K562 (cell line): ENCODE data around the gene MGST3. TPM values are rescaled to one million over a fixed set of nuclear protein-coding genes. Genes with fewer than 3 reads are reported as not detected.

Source experiments
- ELF4 ChIP-seq: fragments of 450-650 bp; formaldehyde crosslinking; IDR thresholded peaks from 2 replicates; pipeline ENCODE4 v1.4.0; 2022; ENCODE audit warnings: missing genetic modification characterization
- GABPB2 ChIP-seq: fragments of 250-450 bp; sonication (Bioruptor Pico); conservative IDR thresholded peaks from 2 replicates; pipeline ENCODE4 v1.5.1; 2021; ENCODE audit warnings: mild to moderate bottlenecking
- HCFC1 ChIP-seq: IDR thresholded peaks from 2 replicates; pipeline ENCODE4 v1.6.1; 2012; ENCODE audit warnings: low read depth, low read length, improper control_type of control experiment
- PRMT5 ChIP-seq: sonication (generic); formaldehyde crosslinking; IDR thresholded peaks from 2 replicates; pipeline ENCODE4 v1.5.0; 2020; ENCODE audit warnings: missing genetic modification reagents
- ZNF143 ChIP-seq: sonication (generic); formaldehyde crosslinking; IDR thresholded peaks from 2 replicates; pipeline ENCODE4 v1.9.0; 2022; ENCODE audit warnings: mild to moderate bottlenecking, missing genetic modification reagents
- ZNF274 ChIP-seq: IDR thresholded peaks from 2 replicates; pipeline ENCODE4 v1.6.1; 2011; ENCODE audit warnings: low read depth, mild to moderate bottlenecking, low read length, moderate library complexity, borderline replicate concordance
- polyA plus RNA-seq, 8 experiments: library from polyadenylated mRNA; depleted of rRNA in 4 of 8; stranded (reverse) in 5 of 8; unstranded in 3 of 8; fragments of >200 nt; fragmentation: Nextera tagmentation in 2 of 8; fragmentation: Illumina TruSeq in 1 of 8; extraction: Ambion mirVana in 2 of 8; extraction: Trizol in 1 of 8; gene quantifications; 2 replicates each; pipeline versions ENCODE4 v1.2.1 to v1.2.3, GENCODE V29; 2011 to 2014; ENCODE audit warnings: inconsistent platforms in 1 of 8, missing spikeins in 1 of 8
- total RNA-seq, 7 experiments: library from RNA; depleted of rRNA in 6 of 7; stranded (reverse); fragments of >200 nt in 6 of 7; fragmentation: Illumina TruSeq in 2 of 7; extraction: Trizol in 2 of 7; gene quantifications; 2 replicates each; pipeline versions ENCODE4 v1.2.1 to v1.2.3, GENCODE V29; 2011 to 2021; ENCODE audit warnings: low replicate concordance in 1 of 7
- TF ChIP-seq, protein P1 (sequence below): fragments of 450-650 bp; formaldehyde crosslinking; IDR thresholded peaks from 2 replicates; pipeline ENCODE4 v1.4.0; 2020; ENCODE audit warnings: mild to moderate bottlenecking, mixed read lengths
- TF ChIP-seq, protein P2 (sequence below), 2 experiments: IDR thresholded peaks; 2 replicates each; pipeline ENCODE4 v1.6.1; 2012; ENCODE audit warnings: improper control_type of control experiment in 2 of 2, low read depth in 2 of 2, low read length in 2 of 2, borderline replicate concordance in 1 of 2
- TF ChIP-seq, protein P3 (sequence below): fragments of 150-350 bp; IDR thresholded peaks from 2 replicates; pipeline ENCODE4 v1.6.1; 2014; ENCODE audit warnings: low read depth, mild to moderate bottlenecking, low read length, borderline replicate concordance
- TF ChIP-seq, protein P4 (sequence below): sonication (generic); formaldehyde crosslinking; IDR thresholded peaks from 2 replicates; pipeline ENCODE4 v1.8.1; 2023; ENCODE audit warnings: missing genetic modification reagents, mild to moderate bottlenecking, borderline replicate concordance
- TF ChIP-seq, protein P5 (sequence below): sonication (generic); formaldehyde crosslinking; IDR thresholded peaks from 2 replicates; pipeline ENCODE4 v1.8.1; 2022; ENCODE audit warnings: missing genetic modification reagents

Gene MGST3
- total and polyA plus RNA-seq, 9 of the 15 experiments (the other 6 are each of a cell fraction or from before 2014, with no cell fraction given) = 70.7 to 287 (median 105) TPM

DNA sequence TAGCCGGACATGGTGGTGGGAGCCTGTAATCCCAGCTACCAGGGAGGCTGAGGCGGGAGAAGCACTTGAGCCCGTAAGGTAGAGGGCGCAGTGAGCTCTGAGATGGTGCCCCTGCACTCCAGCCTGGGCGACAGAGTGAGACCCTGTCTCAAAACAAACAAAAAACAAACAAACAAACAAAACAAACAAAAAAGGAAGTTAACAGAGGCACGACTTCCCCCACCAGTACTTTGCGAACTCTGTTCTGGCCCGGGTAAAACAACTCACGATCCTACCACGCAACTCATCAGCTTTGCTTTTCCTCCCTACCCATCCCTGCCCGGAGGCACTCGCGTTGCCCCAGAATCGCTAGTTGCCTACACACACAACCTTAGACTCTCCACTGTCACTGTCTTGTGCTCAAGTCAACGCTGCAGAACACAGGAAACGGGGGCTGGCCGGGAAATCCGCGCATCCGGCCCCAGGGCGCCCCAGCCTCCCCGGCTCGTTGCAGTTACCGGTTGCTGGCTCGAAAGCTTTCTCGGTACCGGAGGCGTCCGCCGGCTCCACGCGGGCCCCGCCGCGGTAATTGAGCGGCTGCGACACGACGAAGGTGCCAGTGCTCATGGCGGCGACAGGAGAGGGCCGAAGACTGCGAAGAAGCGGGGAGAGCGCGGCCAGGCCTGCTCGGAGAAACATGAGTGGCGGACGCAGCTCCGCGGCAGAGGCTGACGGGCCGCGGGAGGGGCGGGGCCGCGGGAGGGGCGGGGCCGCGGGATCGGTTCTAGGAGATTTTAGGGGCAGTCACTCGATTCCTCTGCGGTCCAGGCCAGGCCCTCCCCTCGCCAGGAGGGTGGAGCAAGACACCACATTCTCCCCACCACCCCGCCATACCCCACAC lies 67.1 kb downstream of the MGST3 start, which contains the start of gene ALDH9A1 (continued):
- TF ChIP-seq ELF4 (CRISPR knock-in tag) = peak; percentile 7; the same call in 1 of the 2 replicates
- no peak for TF ChIP-seq ZNF274
- TF ChIP-seq, protein P1, sequence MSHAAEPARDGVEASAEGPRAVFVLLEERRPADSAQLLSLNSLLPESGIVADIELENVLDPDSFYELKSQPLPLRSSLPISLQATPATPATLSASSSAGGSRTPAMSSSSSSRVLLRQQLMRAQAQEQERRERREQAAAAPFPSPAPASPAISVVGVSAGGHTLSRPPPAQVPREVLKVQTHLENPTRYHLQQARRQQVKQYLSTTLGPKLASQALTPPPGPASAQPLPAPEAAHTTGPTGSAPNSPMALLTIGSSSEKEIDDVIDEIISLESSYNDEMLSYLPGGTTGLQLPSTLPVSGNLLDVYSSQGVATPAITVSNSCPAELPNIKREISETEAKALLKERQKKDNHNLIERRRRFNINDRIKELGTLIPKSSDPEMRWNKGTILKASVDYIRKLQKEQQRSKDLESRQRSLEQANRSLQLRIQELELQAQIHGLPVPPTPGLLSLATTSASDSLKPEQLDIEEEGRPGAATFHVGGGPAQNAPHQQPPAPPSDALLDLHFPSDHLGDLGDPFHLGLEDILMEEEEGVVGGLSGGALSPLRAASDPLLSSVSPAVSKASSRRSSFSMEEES = no peak
- TF ChIP-seq HCFC1 = no peak
- TF ChIP-seq ZNF143 = no peak
- TF ChIP-seq, protein P2, sequence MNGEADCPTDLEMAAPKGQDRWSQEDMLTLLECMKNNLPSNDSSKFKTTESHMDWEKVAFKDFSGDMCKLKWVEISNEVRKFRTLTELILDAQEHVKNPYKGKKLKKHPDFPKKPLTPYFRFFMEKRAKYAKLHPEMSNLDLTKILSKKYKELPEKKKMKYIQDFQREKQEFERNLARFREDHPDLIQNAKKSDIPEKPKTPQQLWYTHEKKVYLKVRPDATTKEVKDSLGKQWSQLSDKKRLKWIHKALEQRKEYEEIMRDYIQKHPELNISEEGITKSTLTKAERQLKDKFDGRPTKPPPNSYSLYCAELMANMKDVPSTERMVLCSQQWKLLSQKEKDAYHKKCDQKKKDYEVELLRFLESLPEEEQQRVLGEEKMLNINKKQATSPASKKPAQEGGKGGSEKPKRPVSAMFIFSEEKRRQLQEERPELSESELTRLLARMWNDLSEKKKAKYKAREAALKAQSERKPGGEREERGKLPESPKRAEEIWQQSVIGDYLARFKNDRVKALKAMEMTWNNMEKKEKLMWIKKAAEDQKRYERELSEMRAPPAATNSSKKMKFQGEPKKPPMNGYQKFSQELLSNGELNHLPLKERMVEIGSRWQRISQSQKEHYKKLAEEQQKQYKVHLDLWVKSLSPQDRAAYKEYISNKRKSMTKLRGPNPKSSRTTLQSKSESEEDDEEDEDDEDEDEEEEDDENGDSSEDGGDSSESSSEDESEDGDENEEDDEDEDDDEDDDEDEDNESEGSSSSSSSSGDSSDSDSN (IDR thresholded peaks at IDR 0.05; ENCODE audit: borderline replicate concordance in 1 of 2, low read depth in 2 of 2, low read length in 2 of 2) = peak in 1 of 2 experiments; percentile 20; a peak in 1 of 4 replicates
- TF ChIP-seq, protein P3, sequence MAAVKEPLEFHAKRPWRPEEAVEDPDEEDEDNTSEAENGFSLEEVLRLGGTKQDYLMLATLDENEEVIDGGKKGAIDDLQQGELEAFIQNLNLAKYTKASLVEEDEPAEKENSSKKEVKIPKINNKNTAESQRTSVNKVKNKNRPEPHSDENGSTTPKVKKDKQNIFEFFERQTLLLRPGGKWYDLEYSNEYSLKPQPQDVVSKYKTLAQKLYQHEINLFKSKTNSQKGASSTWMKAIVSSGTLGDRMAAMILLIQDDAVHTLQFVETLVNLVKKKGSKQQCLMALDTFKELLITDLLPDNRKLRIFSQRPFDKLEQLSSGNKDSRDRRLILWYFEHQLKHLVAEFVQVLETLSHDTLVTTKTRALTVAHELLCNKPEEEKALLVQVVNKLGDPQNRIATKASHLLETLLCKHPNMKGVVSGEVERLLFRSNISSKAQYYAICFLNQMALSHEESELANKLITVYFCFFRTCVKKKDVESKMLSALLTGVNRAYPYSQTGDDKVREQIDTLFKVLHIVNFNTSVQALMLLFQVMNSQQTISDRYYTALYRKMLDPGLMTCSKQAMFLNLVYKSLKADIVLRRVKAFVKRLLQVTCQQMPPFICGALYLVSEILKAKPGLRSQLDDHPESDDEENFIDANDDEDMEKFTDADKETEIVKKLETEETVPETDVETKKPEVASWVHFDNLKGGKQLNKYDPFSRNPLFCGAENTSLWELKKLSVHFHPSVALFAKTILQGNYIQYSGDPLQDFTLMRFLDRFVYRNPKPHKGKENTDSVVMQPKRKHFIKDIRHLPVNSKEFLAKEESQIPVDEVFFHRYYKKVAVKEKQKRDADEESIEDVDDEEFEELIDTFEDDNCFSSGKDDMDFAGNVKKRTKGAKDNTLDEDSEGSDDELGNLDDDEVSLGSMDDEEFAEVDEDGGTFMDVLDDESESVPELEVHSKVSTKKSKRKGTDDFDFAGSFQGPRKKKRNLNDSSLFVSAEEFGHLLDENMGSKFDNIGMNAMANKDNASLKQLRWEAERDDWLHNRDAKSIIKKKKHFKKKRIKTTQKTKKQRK = no peak
- no peak for TF ChIP-seq GABPB2 (CRISPR knock-in tag)
- TF ChIP-seq PRMT5 (CRISPR knock-in tag) = peak; percentile 72; the same call in 1 of the 2 replicates
- TF ChIP-seq, protein P4, sequence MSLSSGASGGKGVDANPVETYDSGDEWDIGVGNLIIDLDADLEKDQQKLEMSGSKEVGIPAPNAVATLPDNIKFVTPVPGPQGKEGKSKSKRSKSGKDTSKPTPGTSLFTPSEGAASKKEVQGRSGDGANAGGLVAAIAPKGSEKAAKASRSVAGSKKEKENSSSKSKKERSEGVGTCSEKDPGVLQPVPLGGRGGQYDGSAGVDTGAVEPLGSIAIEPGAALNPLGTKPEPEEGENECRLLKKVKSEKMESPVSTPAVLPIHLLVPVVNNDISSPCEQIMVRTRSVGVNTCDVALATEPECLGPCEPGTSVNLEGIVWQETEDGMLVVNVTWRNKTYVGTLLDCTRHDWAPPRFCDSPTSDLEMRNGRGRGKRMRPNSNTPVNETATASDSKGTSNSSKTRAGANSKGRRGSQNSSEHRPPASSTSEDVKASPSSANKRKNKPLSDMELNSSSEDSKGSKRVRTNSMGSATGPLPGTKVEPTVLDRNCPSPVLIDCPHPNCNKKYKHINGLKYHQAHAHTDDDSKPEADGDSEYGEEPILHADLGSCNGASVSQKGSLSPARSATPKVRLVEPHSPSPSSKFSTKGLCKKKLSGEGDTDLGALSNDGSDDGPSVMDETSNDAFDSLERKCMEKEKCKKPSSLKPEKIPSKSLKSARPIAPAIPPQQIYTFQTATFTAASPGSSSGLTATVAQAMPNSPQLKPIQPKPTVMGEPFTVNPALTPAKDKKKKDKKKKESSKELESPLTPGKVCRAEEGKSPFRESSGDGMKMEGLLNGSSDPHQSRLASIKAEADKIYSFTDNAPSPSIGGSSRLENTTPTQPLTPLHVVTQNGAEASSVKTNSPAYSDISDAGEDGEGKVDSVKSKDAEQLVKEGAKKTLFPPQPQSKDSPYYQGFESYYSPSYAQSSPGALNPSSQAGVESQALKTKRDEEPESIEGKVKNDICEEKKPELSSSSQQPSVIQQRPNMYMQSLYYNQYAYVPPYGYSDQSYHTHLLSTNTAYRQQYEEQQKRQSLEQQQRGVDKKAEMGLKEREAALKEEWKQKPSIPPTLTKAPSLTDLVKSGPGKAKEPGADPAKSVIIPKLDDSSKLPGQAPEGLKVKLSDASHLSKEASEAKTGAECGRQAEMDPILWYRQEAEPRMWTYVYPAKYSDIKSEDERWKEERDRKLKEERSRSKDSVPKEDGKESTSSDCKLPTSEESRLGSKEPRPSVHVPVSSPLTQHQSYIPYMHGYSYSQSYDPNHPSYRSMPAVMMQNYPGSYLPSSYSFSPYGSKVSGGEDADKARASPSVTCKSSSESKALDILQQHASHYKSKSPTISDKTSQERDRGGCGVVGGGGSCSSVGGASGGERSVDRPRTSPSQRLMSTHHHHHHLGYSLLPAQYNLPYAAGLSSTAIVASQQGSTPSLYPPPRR (CRISPR knock-in tag) = 0 out of 2 replicates have a peak, but pooled peaks have one; percentile 71
- TF ChIP-seq, protein P5, sequence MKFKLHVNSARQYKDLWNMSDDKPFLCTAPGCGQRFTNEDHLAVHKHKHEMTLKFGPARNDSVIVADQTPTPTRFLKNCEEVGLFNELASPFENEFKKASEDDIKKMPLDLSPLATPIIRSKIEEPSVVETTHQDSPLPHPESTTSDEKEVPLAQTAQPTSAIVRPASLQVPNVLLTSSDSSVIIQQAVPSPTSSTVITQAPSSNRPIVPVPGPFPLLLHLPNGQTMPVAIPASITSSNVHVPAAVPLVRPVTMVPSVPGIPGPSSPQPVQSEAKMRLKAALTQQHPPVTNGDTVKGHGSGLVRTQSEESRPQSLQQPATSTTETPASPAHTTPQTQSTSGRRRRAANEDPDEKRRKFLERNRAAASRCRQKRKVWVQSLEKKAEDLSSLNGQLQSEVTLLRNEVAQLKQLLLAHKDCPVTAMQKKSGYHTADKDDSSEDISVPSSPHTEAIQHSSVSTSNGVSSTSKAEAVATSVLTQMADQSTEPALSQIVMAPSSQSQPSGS (CRISPR knock-in tag) = no peak
